Peyer's patch (tissue), 4 donors: ENCODE data around the gene TACC2.

Source experiments
- POLR2A ChIP-seq, 2 donors: fragments of 450-650 bp; IDR thresholded peaks; one replicate each; pipeline ENCODE4 v1.5.1; 2017; ENCODE audit warnings: antibody characterized with exemption in 2 of 2, mild to moderate bottlenecking in 2 of 2, moderate library complexity in 2 of 2
- TF ChIP-seq, protein P1 (sequence below), 6 experiments: fragments of 450-650 bp in 4 of 6; fragments of 200-600 bp in 2 of 6; sonication (generic) in 1 of 6; IDR thresholded peaks; one replicate each; pipeline ENCODE4 v1.5.1; 2017 to 2019; ENCODE audit warnings: antibody characterized with exemption in 6 of 6, mild to moderate bottlenecking in 3 of 6, moderate library complexity in 1 of 6

DNA sequence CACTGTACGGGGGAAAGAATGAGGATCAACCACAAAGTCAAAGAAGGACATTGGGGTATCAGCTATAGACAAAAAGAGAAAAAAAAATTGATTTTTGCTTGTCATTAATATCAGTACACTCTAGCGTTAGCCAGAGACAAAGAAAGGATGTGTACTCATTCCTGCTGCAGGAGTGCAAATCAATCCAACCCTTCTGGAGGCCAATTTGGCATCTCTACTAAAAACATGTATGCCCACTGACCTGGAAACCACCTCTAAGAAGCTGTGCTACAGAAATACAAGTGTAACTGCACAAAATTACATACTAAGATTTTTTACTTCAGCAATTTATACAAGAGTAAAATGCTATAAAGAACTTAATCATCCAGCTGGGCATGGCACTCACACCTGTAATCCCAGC is 27.5 kb upstream of the TACC2 start:
- TF ChIP-seq, protein P1, sequence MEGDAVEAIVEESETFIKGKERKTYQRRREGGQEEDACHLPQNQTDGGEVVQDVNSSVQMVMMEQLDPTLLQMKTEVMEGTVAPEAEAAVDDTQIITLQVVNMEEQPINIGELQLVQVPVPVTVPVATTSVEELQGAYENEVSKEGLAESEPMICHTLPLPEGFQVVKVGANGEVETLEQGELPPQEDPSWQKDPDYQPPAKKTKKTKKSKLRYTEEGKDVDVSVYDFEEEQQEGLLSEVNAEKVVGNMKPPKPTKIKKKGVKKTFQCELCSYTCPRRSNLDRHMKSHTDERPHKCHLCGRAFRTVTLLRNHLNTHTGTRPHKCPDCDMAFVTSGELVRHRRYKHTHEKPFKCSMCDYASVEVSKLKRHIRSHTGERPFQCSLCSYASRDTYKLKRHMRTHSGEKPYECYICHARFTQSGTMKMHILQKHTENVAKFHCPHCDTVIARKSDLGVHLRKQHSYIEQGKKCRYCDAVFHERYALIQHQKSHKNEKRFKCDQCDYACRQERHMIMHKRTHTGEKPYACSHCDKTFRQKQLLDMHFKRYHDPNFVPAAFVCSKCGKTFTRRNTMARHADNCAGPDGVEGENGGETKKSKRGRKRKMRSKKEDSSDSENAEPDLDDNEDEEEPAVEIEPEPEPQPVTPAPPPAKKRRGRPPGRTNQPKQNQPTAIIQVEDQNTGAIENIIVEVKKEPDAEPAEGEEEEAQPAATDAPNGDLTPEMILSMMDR (IDR thresholded peaks at IDR 0.05): no peak
- TF ChIP-seq POLR2A (IDR thresholded peaks at IDR 0.05): no peak
